Hepatocyte (in vitro differentiated cells): Measurements from ENCODE around the gene AZIN2.

ENCODE experiments used
- EZH2 ChIP-seq: fragments of 200-600 bp; sonication (generic); IDR thresholded peaks from 2 replicates; pipeline ENCODE4 v1.6.1; 2016; ENCODE audit warnings: antibody characterized with exemption, mild to moderate bottlenecking, borderline replicate concordance
- TF ChIP-seq, protein P1 (sequence below): fragments of 200-600 bp; sonication (generic); IDR thresholded peaks from 2 replicates; pipeline ENCODE4 v1.5.1; 2016; ENCODE audit warnings: antibody characterized with exemption, mild to moderate bottlenecking; ENCODE audit not compliant: poor library complexity

DNA sequence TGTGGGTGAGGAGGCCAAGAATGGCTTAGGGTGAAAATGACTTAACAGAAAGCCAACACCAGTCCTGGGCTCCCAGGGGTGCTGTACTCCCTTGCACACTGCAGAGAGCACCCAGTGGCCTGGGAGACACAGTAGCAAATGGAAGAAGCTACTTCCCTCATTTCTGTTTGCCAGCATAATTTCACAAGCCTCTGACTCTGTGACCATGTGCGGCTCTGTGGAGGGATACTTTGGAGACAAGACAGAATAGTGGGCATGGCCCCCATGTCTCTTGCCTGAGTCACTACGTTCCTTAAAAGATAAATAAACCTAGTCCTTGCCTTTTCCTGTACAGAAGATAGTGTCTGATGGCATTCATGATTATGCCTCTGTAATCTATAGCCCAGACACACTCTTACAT is 62.7 kb downstream of the AZIN2 start:
- TF ChIP-seq, protein P1, sequence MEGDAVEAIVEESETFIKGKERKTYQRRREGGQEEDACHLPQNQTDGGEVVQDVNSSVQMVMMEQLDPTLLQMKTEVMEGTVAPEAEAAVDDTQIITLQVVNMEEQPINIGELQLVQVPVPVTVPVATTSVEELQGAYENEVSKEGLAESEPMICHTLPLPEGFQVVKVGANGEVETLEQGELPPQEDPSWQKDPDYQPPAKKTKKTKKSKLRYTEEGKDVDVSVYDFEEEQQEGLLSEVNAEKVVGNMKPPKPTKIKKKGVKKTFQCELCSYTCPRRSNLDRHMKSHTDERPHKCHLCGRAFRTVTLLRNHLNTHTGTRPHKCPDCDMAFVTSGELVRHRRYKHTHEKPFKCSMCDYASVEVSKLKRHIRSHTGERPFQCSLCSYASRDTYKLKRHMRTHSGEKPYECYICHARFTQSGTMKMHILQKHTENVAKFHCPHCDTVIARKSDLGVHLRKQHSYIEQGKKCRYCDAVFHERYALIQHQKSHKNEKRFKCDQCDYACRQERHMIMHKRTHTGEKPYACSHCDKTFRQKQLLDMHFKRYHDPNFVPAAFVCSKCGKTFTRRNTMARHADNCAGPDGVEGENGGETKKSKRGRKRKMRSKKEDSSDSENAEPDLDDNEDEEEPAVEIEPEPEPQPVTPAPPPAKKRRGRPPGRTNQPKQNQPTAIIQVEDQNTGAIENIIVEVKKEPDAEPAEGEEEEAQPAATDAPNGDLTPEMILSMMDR = no peak
- TF ChIP-seq EZH2 = no peak
